ENCODE data around the gene CRTC2.
A peak's percentile ranks its signal among the peaks of the same experiment; 100 is the strongest.

CRTC2 gene

DNA sequence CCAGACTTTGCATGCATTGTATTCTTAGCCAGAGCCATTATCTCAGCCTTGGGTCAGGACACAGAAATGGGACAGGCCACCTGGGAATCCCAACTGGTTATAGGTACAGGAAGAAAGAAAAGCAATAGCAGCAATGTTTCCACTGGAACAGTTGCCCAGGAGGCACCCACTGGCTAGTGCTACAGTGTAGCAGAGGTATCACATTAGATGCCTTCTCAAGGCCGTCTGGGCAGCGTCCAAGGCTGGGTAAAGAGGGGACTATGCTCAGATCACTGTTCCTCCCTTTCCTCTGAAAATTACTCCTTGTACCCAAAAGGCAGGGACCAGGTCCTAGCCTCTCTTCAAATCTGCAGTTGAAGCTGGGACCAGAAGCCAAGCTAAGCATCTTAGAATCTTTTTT is 11.9 kb upstream of the CRTC2 start:
- FAIRE-seq = no peak

DNA sequence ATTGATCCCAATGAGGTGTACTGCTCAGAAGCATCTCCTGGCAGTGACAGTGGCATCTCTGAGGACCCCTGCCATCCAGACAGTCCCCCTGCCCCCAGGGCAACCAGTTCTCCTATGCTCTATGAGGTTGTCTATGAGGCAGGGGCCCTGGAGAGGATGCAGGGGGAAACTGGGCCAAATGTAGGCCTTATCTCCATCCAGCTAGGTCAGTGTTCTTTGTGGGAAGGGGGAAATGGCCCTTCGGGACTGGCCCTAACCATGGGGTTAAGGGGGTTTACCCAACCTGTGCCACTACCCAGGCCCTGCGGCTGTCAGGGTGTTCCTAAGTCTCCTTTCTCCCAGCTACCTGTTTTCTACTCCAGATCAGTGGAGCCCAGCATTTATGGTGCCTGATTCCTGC is 10.6 kb upstream of the CRTC2 start:
- no peak for FAIRE-seq

DNA sequence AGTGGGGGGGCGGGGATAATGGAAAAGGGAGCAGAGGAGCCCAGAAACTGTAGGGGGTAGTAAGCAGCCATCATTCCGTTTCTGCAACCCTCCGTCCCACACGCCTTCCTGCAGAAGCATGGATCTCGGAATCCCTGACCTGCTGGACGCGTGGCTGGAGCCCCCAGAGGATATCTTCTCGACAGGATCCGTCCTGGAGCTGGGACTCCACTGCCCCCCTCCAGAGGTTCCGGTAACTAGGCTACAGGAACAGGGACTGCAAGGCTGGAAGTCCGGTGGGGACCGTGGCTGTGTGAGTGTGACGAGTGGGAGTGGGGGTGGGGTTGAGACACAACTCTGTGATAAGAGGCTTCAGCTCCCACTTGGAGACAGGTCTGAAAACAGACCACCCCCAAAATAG is 10.0 kb upstream of the CRTC2 start:
- FAIRE-seq = no peak

DNA sequence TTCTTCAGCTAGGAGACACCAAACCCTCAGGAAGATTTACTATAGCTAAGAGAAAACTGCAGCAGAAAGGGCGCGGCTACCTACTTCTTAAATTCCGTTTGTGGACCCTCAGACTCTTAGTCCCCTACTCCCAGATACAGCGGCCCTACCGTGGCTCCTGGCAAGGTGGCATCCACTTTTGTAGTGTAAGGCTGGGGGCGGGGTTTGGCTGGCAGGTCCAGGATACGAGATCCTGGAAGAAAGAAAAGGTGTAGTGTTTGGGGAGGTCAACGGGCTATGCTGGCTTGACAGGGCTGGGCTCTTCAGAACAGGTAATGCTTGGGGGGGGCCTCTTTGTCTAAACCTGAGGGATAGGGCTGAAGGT is 9.6 kb upstream of the CRTC2 start:
- no peak for FAIRE-seq

DNA sequence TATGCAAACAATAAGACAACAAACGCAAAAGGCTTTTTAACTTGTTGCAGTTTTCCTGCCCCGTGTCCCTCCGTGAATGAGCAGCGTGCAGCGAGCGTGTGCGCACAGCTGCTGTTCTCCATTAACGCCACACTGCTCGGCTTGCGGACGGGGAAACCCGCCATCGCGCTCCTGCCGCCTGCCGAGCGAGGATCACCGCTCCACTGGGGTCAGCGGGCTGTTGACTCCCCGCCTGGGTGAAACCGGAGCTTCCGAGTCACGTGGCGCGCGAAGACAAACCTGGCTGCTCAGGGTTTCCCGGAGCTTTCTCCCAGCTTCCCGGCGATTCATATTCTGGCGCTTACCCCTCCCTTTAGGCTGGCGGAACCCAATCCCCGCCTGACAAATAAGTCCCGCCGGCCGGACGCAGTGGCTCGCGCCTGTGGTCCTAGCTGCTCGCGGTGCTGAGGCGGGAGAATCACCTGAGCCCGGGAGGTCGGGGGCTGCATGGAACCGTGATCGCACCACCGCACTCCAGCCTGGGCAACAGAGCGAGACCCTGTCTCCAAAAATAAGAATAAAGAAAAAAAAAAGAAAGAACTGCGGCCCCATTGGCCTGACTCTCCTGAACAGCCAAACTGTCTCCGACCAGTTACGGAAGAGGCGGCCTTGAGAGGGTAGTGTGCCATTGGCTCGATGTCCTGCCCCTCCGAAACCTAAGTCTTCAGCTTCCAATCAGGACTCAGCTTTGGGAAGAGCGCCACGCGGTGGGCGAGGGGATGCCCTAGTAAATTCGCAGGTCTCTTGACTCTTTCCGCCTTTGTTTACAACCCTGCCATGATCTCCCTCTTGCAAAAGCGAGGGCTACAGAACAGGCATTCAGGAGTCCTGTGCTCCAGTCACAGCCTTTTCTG is 8.9 kb upstream of the CRTC2 start, which contains the start of gene CREB3L4:
TSS of gene CREB3L4 (plus strand) at position 796 of the 893 bp plus-strand sequence. CDS start 624 bp downstream, outside the sequence.
- FAIRE-seq = peak; percentile 92

DNA sequence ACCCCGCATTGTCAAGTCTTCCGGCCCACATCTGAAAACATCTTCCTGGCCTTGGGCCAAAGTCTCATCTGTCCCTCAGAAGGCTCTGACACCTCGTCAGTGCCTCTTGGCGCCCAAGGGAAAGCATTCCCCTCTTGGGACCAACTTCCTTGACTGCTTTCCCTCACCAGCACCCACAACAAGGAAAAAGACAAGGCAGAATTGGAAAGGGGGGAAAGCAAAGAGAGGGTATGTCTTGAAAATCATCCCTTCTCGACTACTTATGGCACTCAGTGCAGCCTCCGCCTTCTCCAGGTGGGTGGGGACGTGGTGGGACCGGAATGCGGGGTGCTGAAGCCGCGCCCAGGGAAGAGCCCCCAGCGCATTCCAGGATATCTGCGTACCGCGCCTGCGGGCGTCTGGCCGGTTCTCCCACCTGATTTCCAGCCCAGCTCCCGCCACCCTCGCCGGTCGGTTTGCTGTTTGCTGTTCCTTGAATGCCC is 5.5 kb upstream of the CRTC2 start:
- no peak for FAIRE-seq

DNA sequence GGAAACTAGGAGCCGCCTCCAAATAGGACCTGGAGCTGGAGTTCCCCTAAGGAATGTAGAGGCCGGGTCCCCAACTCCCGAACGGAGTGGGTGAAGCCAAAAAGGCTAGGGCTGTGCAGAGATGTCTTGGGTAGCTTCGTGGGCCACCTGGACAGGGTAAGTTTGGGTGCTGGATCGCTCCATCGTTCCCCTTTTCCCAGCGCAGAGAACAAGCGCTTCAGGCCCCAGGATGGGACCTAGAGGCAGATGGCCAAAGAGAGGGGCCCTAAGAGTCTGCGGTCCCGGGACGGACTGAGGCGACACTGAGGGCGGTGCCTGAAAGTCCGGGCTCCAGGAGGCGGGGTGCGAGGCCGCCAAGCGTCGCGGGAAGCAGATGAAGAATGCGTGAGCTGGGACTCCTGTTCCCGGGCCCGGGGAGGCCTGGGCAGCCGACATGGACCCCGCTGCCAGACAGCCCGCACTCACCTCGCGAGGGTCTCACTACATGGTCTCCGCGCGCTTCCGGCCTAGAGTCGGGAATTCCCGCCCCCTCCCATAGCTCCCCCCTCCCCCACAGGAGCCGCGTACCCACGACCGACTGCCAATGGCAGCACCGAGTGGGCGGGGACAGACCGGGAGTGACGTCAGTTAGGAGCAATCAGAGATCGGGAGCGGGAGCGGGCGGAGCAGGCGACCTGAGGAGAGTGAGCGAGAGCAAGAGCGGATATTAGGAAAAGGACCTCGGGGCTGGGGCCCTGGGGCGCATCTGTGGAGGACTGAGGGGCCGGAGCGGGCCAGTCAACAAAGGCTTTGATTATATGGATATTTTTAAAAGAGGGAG is 4.8 kb upstream of the CRTC2 start, which contains the start of gene SLC39A1:
TSS of gene SLC39A1 (minus strand) at position 508 of the 820 bp plus-strand sequence. CDS start 822 bp downstream, outside the sequence.
- FAIRE-seq = peak; percentile 51

DNA sequence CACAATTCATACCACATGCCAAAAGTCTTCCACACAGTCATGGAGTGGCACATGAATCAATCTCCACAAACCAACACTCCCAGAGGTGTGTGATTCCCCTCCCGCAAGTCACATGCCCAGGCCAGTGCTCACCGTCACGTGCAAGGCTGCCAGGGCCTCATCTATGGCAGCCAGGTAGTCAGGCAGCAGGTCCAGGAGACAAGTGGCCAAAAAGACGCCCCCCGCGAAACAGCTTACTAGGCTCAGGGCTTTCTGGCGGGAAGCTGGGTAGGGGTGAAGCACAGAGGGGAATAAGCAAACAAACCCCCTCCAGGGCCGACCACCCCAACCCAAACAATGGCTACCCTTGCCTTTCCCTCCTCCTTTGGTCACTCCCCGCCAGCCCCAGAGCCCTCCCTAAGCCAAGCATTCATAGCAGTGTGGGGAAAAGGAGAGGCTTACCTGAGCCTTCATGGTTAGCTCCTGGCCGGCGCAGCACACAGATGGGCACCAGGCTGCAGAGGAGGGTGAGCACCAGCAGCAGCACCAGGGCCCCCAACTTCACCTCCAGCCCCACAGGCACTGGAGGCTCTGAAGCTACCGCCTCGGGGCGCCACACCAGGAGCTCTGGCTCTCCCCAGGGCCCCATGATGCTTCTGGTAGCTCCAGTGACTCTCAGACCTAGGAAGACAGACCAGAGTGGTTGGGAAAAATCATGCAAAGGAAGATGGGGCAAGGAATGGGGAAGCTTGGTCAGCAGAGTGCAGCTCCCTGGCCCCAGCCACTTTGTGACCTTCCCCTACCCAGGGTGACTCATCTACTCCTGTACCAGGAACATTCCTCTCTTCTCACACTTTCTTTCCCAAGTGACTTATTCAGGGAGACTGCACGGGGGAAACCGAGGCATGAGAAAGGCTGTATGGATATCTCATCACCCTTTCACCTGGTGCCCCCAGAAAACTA is 3.9 kb upstream of the CRTC2 start:
- FAIRE-seq = no peak

DNA sequence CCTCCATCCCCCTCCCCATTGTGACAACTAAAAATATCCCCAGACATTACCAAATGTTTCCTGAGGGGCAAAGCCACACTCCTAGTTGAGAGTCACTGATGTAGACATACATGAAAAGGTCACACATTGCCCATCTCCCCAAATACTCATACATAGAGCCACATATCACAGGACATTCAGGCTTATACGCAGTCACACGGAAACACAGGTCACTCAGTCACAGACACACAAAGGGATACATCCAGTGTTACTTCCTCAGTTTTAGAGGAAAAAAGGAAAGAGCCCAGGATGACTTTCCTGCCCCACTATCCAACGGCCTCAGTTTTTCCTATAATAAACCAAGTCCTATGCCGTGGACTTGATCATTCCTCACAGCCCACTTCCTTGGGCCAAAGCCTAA is 3.0 kb upstream of the CRTC2 start:
- FAIRE-seq = no peak

DNA sequence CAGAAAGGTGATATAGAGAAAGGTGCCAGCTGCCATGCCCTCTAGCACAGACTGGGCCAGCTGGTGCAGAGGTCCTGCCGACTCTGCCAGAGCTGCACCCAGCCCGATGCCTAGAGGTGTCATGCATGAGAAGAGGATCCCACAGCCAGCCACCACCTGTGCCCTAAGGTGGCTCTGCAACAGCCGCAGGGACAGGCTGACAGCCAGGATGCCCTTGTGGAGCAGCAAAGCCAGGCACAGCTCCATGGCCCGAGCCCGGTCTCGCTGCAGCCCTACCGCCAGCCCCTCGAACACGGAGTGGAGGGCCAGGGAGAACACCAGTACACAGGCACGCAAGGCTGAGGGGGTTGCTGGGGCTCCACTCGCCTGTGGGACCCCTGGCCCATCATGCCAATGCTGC is 1.8 kb upstream of the CRTC2 start:
- no peak for FAIRE-seq

DNA sequence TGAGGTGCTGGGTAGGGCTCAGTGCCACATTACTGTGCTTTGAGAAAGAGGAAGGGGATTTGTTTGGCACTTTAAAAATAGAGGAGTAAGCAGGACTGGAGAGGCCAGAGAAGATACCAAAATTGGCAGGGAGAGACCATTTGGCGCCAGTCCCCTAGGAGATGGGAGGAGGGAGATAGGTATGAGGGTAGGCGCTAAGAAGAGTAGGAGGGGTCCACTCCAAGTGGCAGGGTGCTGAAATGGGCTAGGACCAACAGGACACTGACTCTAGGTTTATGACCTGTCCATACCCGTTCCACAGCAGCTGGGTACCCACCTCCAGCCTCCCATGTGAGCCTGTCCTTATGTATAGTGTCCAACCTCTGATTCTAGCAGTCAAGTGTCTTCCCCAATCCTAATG is 1.0 kb upstream of the CRTC2 start:
- FAIRE-seq = no peak

DNA sequence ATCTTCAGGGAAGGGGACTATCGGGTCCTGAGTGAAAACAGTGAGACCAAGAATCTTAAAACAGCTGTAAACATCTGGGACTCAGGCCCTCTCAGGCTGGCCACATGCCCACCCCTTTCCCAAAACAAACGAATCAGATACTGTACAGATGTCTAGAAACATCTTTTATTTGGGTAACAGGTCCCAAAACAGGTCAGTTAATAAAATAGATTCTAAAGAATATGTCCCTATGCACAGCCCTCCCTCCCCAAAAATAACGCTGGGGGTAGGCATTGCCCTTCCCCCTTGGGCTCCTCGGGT is 499 bp upstream of the CRTC2 start:
- FAIRE-seq = no peak

DNA sequence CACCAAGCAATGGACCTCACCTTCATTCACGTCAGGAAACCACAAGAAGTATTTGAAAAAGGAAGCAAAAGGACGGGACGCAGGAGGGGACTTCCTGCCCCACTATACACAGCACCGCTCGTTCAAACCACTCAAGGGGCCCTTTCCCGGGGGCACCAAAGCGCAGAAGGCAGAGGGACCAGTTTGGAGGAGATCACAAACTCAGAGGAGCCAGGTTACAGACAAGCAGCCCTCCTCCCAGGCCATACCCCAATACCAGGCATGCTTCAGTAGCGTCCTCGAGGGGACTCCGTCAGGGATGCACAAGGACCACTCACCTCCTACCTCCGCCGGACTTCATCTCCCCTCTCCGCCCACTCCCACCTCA is 685 bp downstream of the CRTC2 start:
- FAIRE-seq = no peak

DNA sequence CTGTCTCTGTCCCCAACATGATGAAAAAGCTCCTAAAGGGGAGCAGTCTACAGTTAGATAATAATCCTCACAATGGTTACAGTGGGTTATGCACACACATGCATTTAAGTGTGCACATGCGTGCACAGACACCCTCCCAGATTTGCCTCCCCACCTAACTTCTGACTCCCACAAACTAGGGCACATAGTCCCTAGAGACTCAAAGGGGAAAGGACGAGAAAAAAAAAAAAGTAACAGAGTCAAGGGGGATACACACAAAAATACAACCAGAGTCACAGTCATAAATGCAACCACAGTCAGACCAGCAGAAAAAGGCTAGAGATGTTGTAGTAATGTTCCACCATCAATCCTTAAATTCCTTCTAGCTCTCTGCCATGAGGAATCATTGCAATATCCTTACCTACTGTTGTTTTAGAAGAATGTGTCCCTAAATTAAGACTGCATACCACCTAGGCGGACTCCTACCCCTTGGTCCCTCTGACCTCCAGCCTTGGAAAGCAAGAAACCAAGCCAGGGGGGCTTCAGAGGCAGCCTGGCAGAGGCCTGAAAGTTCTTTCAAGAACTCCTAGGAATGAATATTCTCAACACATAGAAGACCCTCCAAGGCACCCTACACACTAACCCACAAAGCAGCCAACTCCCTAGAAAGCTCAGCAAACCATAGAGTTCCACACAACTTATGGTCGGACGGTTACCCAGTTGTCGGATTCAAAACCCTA is 1.3 kb downstream of the CRTC2 start:
- FAIRE-seq = no peak

DNA sequence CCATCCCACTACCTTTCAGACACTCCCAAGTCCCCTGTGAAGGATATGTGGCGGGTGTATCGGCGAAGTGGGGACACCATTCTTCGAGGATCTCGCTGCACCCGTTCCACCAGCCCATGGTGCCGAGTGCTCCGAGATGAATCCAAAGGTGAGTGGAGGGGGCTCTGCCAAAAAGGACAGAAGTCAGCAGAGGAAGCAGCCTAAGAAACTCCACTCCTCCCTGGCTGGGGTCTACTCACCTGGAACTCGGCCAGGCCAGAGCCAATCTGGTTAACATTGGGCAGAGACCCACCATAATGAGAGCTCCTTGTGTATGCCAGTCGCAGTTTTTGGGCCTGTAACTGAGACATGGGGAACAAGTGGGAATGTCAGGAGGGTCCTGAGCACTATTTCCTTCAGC is 3.6 kb downstream of the CRTC2 start:
- no peak for FAIRE-seq

DNA sequence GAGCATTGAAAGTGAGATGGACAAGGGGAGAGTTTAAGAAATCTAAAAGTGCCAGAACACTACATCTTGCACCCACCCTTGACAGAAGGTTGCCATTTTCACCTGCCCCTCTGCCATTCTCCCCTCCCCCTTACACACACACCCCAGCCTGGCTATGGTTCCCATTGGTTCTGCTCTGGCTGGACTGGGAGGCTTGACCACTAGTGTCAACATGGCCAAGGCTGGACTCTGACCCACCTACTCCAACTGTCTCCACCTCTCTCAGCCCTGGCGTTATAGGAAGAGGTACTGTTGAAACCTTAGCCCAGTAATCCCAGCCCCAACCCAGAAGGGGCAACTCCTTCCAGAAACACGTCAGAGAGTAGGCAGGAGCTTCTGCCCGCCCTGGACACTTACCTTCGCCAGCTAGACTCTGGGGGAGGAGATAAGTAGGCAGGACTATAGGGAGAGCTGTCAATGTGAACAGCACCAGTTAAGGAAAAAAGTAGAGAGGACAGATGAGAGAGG is 4.5 kb downstream of the CRTC2 start:
- no peak for FAIRE-seq

DNA sequence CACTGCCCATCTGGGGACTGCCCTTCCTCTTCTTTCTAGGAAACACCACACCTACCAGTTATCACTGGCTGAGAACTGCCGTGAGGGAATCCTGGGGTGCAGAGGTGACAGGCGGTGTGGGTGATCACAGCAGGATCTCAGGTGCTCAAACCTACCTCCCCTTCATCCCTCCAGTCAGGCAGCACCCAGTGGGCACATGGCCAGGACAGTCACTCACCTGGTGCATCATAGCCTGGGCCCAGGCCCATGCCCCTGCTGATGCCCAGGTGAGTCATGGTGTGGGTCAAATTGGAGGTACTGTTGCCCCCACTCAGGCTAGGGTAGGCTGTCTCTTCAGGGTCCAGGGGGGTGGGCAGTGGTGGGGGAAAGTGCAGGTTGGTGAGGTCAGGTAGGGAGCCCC is 6.6 kb downstream of the CRTC2 start:
- no peak for FAIRE-seq

DNA sequence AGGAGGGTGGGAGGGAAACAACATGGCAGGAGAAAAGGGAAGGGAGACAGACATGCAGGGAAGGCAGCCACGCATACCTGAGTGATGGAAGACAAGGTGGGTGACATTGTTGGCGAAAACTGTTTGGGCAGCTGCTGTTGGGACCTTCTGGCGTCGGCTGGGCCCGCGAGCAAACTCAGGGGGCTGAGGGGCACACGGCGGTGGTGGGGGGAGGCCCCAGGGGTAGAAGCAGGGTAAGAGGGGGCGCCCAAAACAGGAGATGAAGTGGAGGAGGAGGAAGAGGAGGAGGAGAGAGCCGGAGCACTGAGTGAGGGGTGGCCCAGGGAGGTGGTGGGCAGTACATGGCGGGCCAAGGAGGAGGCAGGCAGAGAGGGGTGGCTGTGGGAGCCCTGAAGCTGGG is 7.2 kb downstream of the CRTC2 start:
- FAIRE-seq = no peak

DNA sequence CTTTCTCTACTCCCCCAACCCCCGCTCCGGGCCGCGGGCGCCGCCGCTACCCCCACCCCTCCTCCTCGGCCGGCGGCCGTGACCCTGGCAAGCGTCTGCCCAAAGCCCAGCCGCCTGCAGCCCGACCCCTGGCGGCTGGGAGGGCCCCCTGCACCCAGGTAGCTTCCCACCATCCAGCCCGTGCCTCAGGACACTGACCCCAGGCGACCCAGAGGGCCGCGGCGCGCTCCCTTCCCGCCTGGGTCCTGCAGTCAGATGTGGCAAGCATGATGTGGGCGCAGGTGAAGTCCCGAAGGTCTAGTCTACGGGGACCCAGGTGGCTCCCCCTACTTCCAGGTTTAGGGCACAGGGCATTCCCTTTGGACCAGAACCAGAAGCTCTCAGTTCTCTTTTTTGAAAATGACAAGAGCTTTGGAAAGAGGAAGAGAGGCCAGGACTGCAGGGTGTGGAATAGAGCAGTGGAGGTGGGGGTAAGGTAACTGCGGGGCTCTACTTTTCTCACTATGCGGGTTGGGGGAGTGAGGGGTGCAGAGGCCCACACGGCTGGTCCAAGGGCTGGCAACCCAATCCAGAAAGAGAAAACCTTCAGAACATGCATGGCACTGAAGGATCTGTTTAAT is 11.7 kb downstream of the CRTC2 start, which contains the start of gene DENND4B:
TSS of gene DENND4B (minus strand) at position 97 of the 620 bp plus-strand sequence. CDS start 2,344 bp downstream, outside the sequence.
- FAIRE-seq = no peak

DNA sequence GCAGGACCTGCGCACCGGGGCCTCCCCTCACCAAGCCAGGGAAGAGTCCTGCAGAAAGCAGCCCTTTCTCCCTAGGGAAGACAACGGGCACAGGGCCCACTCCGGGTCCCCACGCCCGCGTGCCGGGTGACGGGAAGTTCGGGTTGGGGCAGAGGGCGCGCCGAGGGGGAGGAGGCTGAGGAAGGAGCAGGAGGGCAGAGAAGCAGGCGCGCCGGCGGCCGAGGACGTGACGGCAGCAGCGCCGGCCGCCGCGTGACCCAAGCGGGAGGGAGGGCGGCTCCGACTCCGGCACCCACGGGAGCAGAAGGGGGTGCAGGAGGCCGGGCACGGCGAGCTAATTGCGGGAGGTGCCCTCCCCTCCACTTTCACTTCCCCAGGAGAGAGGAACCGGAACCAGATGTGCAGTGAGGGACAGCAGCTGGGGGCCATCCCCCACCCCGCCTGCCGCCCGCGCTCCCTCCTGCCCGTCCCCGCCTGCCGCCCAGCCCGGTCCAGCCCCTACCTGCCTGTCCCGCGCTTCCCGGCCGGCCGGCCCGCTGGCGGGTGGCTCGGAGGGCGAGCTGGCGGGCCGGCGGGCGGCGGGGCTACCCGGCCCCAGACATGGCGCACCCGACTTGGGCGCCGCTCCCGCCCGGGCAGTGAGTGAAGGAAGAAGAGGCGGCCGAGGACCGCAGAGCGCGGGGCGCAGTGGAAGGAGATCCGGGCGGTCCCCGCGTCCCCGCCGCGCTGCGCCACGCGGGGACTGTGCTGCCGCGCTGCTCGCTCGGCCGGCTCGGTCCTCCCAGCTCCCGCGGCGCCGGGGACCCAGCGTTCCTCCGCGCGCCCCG is 12.4 kb downstream of the CRTC2 start:
- FAIRE-seq = no peak
